ENCODE data around the gene SLC17A1.

- no peak for TF ChIP-seq POLR2A (IDR thresholded peaks at IDR 0.05)
- no peak for TF ChIP-seq CTCF (IDR thresholded peaks at IDR 0.05)
These were observed 48.7 kb upstream of the SLC17A1 start for GRCh38 chr6:25880601-25881000.
